Occipital lobe (tissue), 2 donors: Measurements from ENCODE around the gene A4GNT. TPM values are rescaled to one million over a fixed set of nuclear protein-coding genes. Genes with fewer than 3 reads are reported as not detected.
A peak's percentile ranks its signal among the peaks of the same experiment; 100 is the strongest.
"Not testable (repeated sequence)": the region's sequence is repeated elsewhere in the genome, so short reads cannot be mapped to it uniquely, and the experiment has no call there.

Source experiments
- DNase-seq: peaks from one replicate; lab custom pipeline; 2025; lab: John Stamatoyannopoulos, UW
- total RNA-seq: library from RNA; depleted of rRNA; stranded (reverse); fragments of >200 nt; gene quantifications from one replicate; pipeline ENCODE4 v1.2.3, GENCODE V29; 2014

A4GNT gene
- total RNA-seq, 1 donor from 2014 or later = not detected

GRCh38 chr3:138118612-138119422, 13.4 kb downstream of the A4GNT start:
- DNase-seq = peak; percentile 38

- DNase-seq = peak; percentile 58
Observed at GRCh38 chr3:138114988-138115971, 16.9 kb downstream of the A4GNT start, which contains the start of gene DZIP1L. TSS of gene DZIP1L (minus strand) at chr3:138115608. CDS start at chr3:138103971, 11,637 bp downstream.

GRCh38 chr3:138114431-138114918, 17.7 kb downstream of the A4GNT start:
- DNase-seq = no peak

GRCh38 chr3:138113326-138113725, 18.9 kb downstream of the A4GNT start:
- DNase-seq = no peak

- DNase-seq = no peak
Observed at GRCh38 chr3:138112362-138112761, 19.8 kb downstream of the A4GNT start.

GRCh38 chr3:138105598-138105997, 26.6 kb downstream of the A4GNT start:
- no peak for DNase-seq

GRCh38 chr3:138103466-138103865, 28.7 kb downstream of the A4GNT start:
- DNase-seq = no peak

GRCh38 chr3:138101351-138101940, 30.7 kb downstream of the A4GNT start:
- not testable (repeated sequence) for DNase-seq

- DNase-seq = no peak
Observed at GRCh38 chr3:138099417-138099816, 32.8 kb downstream of the A4GNT start.

GRCh38 chr3:138097192-138098172, 34.7 kb downstream of the A4GNT start:
- no peak for DNase-seq

- no peak for DNase-seq
Observed at GRCh38 chr3:138093721-138094120, 38.5 kb downstream of the A4GNT start.

GRCh38 chr3:138092023-138092422, 40.2 kb downstream of the A4GNT start:
- no peak for DNase-seq

- DNase-seq = no peak
Observed at GRCh38 chr3:138089091-138089490, 43.1 kb downstream of the A4GNT start.

- DNase-seq = not testable (repeated sequence)
Observed at GRCh38 chr3:138085745-138086144, 46.4 kb downstream of the A4GNT start.

GRCh38 chr3:138084196-138084595, 48.0 kb downstream of the A4GNT start:
- no peak for DNase-seq

- DNase-seq = no peak
Observed at GRCh38 chr3:138082992-138083386, 49.2 kb downstream of the A4GNT start.

- DNase-seq = no peak
Observed at GRCh38 chr3:138082085-138082991, 49.9 kb downstream of the A4GNT start.

GRCh38 chr3:138081371-138082084, 50.7 kb downstream of the A4GNT start:
- no peak for DNase-seq

GRCh38 chr3:138079901-138080300, 52.3 kb downstream of the A4GNT start:
- DNase-seq = no peak
